Astrocyte of the cerebellum (primary cell): ENCODE data around the gene MRPS26.
"Not testable (repeated sequence)": the region's sequence is repeated elsewhere in the genome, so short reads cannot be mapped to it uniquely, and the experiment has no call there.

Experiments used
- DNase-seq: peaks from one replicate; pipeline ENCODE4 v3.0.0-alpha.2; 2011; ENCODE audit warnings: low read depth
- H3K4me3 ChIP-seq: 2 replicates; pipeline ENCODE4 v1.5.1; 2011; ENCODE audit warnings: mild to moderate bottlenecking, low read depth, low read length, moderate library complexity
- in situ Hi-C: cut with HindIII; loops from 2 replicates; pipeline ENCODE4 v1.10.0; 2017; ENCODE audit warnings: low sequenced_read_pairs
- TF ChIP-seq, protein P1 (sequence below): IDR thresholded peaks from 2 replicates; pipeline ENCODE4 v1.5.1; 2012; ENCODE audit warnings: low read length, low read depth, moderate library complexity, mild to moderate bottlenecking; ENCODE audit errors: missing control alignments

The MRPS26 gene

DNA sequence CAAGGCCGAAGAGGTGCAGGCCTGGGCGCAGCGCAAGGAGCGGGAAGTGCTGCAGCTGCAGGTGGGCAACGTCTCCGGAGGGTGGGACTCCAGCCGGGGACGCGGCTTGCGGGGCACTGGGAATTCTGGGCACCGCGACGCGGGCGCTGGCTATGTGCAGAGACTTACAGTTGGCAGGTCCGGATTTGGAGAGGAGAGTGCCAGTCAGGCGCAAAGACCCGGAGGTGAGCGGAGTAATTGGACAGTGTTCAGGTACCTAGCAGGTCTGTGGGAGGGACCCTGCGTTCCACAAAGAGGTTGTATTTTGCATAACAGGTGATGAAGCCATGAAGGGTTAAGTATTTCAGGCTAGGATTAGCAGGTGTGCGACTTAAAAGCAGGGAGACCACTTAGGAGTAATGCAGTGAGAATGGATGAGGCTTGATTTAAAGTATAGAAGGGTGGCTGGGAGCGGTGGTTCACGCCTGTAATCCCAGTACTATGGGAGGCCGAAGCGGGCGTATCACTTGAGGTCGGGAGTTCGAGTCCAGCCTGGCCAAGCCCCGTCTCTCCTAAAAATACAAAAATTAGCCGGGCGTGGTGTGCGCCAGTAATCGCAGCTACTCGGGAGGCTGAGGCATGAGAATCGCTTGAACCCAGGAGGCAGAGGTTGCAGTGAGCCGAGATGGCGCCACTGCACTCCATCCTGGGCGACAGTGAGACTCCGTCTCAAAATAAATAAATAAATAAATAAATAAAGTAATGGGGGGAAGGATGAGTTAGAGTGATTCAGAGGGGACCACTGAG is 1.0 kb downstream of the MRPS26 start:
- TF ChIP-seq, protein P1, sequence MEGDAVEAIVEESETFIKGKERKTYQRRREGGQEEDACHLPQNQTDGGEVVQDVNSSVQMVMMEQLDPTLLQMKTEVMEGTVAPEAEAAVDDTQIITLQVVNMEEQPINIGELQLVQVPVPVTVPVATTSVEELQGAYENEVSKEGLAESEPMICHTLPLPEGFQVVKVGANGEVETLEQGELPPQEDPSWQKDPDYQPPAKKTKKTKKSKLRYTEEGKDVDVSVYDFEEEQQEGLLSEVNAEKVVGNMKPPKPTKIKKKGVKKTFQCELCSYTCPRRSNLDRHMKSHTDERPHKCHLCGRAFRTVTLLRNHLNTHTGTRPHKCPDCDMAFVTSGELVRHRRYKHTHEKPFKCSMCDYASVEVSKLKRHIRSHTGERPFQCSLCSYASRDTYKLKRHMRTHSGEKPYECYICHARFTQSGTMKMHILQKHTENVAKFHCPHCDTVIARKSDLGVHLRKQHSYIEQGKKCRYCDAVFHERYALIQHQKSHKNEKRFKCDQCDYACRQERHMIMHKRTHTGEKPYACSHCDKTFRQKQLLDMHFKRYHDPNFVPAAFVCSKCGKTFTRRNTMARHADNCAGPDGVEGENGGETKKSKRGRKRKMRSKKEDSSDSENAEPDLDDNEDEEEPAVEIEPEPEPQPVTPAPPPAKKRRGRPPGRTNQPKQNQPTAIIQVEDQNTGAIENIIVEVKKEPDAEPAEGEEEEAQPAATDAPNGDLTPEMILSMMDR = no peak
- DNase-seq = no peak

DNA sequence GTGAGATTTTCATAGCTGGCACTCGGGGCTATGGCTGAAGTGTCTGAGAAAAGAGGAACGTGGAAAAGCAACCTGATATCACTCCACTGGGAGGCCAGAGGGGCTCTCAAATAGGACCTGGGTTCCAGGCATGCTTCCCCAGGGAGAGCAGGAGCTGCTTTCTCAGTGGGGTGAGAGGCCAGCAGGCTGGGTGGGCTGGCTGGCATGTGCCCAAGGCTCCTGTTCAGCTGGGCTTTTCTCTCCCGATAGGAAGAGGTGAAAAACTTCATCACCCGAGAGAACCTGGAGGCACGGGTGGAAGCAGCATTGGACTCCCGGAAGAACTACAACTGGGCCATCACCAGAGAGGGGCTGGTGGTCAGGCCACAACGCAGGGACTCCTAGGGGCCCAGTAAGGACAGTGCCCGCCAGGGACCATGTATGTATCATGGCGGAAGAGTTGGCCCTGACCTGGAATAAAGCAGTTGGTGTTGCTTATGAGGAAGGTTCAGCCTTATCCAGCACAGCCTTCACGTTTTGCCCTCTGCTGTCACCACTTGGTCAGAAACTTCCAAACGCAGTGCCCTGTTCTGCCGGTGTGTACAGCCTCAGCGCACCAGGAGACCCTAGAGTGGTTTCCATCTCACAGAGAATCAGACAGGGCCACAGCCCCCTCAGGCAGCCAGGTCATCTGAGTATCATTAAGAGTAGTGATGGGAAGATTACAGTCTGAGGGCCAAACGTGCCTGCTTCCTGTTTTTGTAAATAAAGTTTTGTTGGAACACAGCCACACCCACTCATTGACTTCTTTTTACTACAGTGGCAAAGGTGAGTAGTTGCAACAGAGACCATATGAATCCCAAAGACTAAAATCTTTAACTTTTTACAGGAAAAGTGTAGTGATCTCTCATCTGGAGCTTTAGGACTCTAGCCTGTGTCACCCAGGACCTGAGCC is 1.9 kb downstream of the MRPS26 start:
- DNase-seq = no peak
- in situ Hi-C loops = no loop called here
- H3K4me3 ChIP-seq = no peak overlapping the region
- TF ChIP-seq, protein P1 = no peak

More for the DNA sequence above, 1.0 kb downstream of the MRPS26 start:
- in situ Hi-C loops = no loop called here
- peak overlapping the region; percentile 81 for H3K4me3 ChIP-seq

GRCh38 chr20:3051385-3052019 is 5.7 kb downstream of the MRPS26 start:
- no peak for DNase-seq
- H3K4me3 ChIP-seq = no peak overlapping the region
- in situ Hi-C loops = no loop called here
- TF ChIP-seq, protein P1 = no peak

DNA sequence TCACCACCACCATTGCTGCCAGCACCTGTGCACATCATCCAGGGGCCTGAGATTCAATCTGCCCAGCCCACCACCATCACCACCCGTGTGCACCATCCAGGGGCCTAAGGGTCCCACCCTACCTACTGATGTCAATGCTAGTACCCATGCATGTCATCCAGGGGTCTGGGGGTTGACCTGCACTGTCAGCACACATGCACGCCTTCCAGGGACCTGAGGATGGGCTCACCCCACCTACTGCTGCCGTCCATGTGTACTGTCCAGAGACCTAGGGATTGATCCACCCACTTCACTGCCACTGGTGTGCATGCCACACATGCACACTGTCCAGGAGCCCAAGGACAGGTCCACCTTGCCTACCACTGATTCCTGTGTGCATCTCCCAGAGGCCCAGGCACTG is 13.6 kb downstream of the MRPS26 start:
- no peak overlapping the region for H3K4me3 ChIP-seq
- TF ChIP-seq, protein P1 = no peak
- no peak for DNase-seq
- in situ Hi-C loops = no loop called here

GRCh38 chr20:3064119-3064518 is 18.3 kb downstream of the MRPS26 start:
- H3K4me3 ChIP-seq, in situ Hi-C loops, DNase-seq: not testable (repeated sequence)

DNA sequence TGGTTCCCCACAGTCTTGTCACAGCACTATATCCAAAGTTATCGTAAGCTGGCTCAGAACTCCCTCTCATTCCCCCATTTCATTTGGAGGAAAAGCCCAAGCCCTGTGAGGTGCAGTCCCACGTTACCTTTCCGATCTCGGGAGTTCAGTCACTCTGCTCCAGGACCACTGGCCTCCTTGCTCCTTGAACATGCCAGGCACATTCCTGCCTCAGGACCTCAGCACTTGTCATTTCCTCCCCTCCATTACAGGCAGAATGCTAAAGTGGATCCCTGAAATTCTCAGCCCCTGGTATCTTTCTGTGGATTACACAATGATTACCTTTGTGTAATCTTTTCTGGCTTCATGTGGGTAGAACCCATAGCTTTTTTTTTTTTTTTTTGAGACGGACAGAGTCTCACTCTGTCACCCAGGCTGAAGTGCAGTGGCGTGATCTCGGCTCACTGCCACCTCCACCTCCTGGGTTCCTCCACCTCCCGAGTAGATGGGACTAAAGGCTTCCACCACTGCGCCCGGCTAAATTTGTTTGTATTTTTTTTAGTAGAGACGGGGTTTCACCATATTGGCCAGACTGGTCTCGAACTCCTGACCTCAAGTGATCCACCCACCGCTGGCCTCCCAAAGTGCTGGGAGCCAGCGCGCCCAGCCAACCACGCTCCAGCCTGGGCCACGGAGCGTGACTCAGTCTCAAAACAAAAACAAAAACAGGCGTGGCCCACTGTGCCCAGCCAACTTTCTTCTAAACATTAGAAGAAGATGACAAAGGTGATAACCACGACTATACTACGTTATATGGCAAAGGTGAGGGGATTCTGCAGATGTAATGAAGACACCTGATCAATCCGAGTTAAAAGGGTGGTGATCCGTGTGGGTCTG is 21.5 kb downstream of the MRPS26 start:
- in situ Hi-C loops = no loop called here
- no peak for DNase-seq
- H3K4me3 ChIP-seq = no peak overlapping the region
- TF ChIP-seq, protein P1 = no peak
